RWPE1 (cell line): ENCODE measurements around the gene MS4A18.

Experiments
- CTCF ChIA-PET: fragments of 350-600 bp; sonication (Branson Sonifier 250); formaldehyde crosslinking; extraction: SDS; loops from one replicate; lab custom pipeline; 2021; lab: Yijun Ruan, JAX
- POLR2A ChIA-PET: fragments of 400-600 bp; formaldehyde crosslinking; extraction: SDS; loops from one replicate; lab custom pipeline; 2020; ENCODE audit warnings: antibody characterized with exemption; ENCODE audit not compliant: low non-redundant PET; lab: Yijun Ruan, JAX
- DNase-seq: peaks from one replicate; pipeline ENCODE4 v3.0.0; 2012; ENCODE audit warnings: low spot score
- H3K27ac ChIP-seq: fragments of 450-650 bp; 2 replicates; pipeline ENCODE4 v1.5.1; 2017
- TF ChIP-seq, protein P1 (sequence below): fragments of 450-650 bp; conservative IDR thresholded peaks from 2 replicates; pipeline ENCODE4 v1.5.1; 2017; ENCODE audit warnings: low read depth, mild to moderate bottlenecking

MS4A18 gene

DNA sequence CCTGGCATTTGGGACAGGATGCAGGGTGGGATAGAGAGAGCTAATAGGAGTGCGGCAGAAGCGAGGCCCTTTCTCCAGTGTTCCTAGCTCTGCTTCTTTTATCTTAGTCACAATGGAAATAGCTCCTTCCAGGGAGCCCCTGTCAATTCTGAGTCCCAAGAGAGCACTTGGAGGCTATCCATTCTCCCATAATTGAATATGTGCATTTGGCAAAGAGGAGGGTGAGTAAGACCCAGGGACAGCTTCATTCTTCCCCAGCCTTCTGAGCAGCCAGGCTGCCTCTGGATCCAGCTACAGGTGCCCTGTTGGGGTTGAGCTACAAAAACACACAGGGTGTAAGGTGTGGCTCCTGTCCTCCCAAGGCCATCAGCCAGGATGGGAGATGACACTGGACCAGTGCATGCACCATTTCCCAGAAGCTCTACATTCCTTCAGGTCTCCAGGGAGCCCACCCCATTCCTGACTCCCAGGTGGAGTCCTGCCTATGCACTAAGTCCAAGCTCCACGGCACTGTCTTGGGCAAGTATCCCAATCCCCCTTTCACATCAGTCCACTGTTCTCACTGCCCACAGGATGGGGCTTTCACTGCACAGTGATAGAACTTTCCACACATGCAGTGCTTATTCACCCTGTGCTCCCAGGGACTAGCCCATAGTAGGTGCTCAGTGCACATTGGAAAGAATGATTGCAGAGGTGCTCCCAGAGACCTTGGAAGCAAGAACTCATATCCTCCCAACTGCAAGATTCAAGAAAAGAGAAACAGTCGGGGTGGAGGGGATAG lies 66.8 kb downstream of the MS4A18 start:
- ChIA-PET CTCF (interaction anchor here (0.9 kb wide), 1 partner anchor 40 kb away, joined by 3 read pairs; no protein-coding TSS in a partner anchor), POLR2A (interaction anchor here (0.5 kb wide), 1 partner anchor 124 kb away, joined by 3 read pairs; no protein-coding TSS in a partner anchor)
- no peak overlapping the region for H3K27ac ChIP-seq
- DNase-seq = no peak
- TF ChIP-seq, protein P1, sequence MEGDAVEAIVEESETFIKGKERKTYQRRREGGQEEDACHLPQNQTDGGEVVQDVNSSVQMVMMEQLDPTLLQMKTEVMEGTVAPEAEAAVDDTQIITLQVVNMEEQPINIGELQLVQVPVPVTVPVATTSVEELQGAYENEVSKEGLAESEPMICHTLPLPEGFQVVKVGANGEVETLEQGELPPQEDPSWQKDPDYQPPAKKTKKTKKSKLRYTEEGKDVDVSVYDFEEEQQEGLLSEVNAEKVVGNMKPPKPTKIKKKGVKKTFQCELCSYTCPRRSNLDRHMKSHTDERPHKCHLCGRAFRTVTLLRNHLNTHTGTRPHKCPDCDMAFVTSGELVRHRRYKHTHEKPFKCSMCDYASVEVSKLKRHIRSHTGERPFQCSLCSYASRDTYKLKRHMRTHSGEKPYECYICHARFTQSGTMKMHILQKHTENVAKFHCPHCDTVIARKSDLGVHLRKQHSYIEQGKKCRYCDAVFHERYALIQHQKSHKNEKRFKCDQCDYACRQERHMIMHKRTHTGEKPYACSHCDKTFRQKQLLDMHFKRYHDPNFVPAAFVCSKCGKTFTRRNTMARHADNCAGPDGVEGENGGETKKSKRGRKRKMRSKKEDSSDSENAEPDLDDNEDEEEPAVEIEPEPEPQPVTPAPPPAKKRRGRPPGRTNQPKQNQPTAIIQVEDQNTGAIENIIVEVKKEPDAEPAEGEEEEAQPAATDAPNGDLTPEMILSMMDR = no peak

DNA sequence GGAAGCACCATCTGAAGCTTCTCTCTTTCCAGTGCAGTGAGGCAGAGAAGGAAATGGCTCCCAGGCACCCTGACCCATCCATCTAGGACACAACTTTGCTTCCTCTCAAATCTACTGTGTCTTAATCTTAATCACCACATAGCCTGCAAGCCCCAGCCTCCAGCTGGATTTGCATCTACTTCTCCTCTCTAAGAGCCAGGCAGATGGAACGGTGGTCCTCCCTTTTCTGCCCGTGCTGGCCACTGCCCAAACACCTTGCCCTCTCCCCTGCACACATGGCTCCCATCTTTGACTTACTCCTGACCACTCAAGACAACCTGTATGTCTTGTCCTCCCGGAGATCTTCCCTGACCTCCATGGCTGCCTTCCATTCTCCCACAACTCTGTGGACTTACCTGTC lies 68.0 kb downstream of the MS4A18 start:
- CTCF ChIA-PET = no interaction called here
- TF ChIP-seq, protein P1 = no peak
- H3K27ac ChIP-seq = no peak overlapping the region
- DNase-seq = no peak
- POLR2A ChIA-PET = no interaction called here
